HCT116 (cell line): ENCODE results near the gene NRCAM. TPM values are rescaled to one million over a fixed set of nuclear protein-coding genes. Genes with fewer than 3 reads are reported as not detected.

Experiments
- ATAC-seq: fragments of 200-7000 bp; cut with Tn5 transposase; 2 replicates; pipeline ENCODE4 v1.9.1; 2020; ENCODE audit warnings: mild to moderate bottlenecking, moderate library complexity
- BruUV-seq: library from RNA; stranded (reverse); fragments of 400-500 nt; replicated peaks from 2 replicates; lab custom pipeline; 2021; lab: Mats Ljungman, UMichigan
- CTCF ChIA-PET: fragments of 300-600 bp; sonication (Branson Sonifier 250); formaldehyde crosslinking; loops from one replicate; lab custom pipeline; 2021; ENCODE audit warnings: antibody characterized with exemption; lab: Charles Lee
- POLR2A ChIA-PET: fragments of 300-600, 350-600 bp; sonication (Branson Sonifier 250); formaldehyde crosslinking; loops from one replicate; lab custom pipeline; 2021; ENCODE audit warnings: antibody characterized with exemption; lab: Charles Lee
- RAD21 ChIA-PET, 2 experiments: fragments of 300-600 bp; sonication (Branson Sonifier 250); formaldehyde crosslinking; loops; one replicate each; lab custom pipeline; 2023; ENCODE audit warnings: low total read pairs in 2 of 2; ENCODE audit not compliant: uncharacterized antibody in 2 of 2, unreplicated experiment in 2 of 2, low non-redundant PET in 1 of 2; lab: Charles Lee
- DNase-seq: peaks from one replicate; pipeline ENCODE4 v3.0.0-alpha.2; 2010; ENCODE audit warnings: low read depth, low spot score
- H2AFZ ChIP-seq: fragments of 200-600 bp; shearing (Covaris generic), sonication (generic); 2 replicates; pipeline ENCODE4 v1.6.1; 2017; ENCODE audit warnings: low read depth, mixed run types, mixed read lengths, antibody characterized with exemption, low read length; ENCODE audit not compliant: poor library complexity, severe bottlenecking
- H3K27ac ChIP-seq: 2 replicates; pipeline ENCODE4 v1.5.1; 2012; ENCODE audit warnings: low read depth, low read length
- H3K27me3 ChIP-seq: fragments of 200-600 bp; sonication (generic); 2 replicates; pipeline ENCODE4 v1.6.1; 2016; ENCODE audit warnings: mixed run types, low read length, mixed read lengths; ENCODE audit not compliant: insufficient read depth
- H3K36me3 ChIP-seq, 2 experiments: fragments of 200-500 bp in 1 of 2; fragments of 200-600 bp in 1 of 2; sonication (Bioruptor generic) in 1 of 2; sonication (generic) in 1 of 2; 2 replicates each; pipeline versions ENCODE4 v1.5.1 to v1.6.1; 2014 to 2016; ENCODE audit warnings: low read length in 2 of 2, inconsistent platforms in 1 of 2, mixed read lengths in 1 of 2, mixed run types in 1 of 2; ENCODE audit not compliant: insufficient read depth in 2 of 2, control insufficient read depth in 1 of 2
- H3K4me1 ChIP-seq, 2 experiments: fragments of 200-600 bp in 1 of 2; sonication (generic) in 1 of 2; 2 replicates each; pipeline versions ENCODE4 v1.5.1 to v1.6.1; 2012 to 2017; ENCODE audit warnings: low read length in 2 of 2, inconsistent platforms in 1 of 2, mild to moderate bottlenecking in 1 of 2, mixed read lengths in 1 of 2, mixed run types in 1 of 2, moderate library complexity in 1 of 2; ENCODE audit not compliant: insufficient read depth in 2 of 2, control insufficient read depth in 1 of 2
- H3K4me2 ChIP-seq: fragments of 200-600 bp; sonication (generic); 2 replicates; pipeline ENCODE4 v1.6.1; 2017; ENCODE audit warnings: mixed run types, low read length, mixed read lengths
- H3K4me3 ChIP-seq, 2 experiments: fragments of 200-600 bp in 1 of 2; sonication (generic) in 1 of 2; replicated peaks in 1 of 2; 2 replicates each; pipeline ENCODE4 v1.5.1; 2011 to 2016; ENCODE audit warnings: low read length in 2 of 2, control low read depth in 1 of 2, low read depth in 1 of 2, mild to moderate bottlenecking in 1 of 2, mixed read lengths in 1 of 2, mixed run types in 1 of 2
- H3K79me2 ChIP-seq: fragments of 200-600 bp; sonication (generic); 2 replicates; pipeline ENCODE4 v1.6.1; 2017; ENCODE audit warnings: mild to moderate bottlenecking, mixed run types, low read length, moderate library complexity, mixed read lengths; ENCODE audit not compliant: insufficient read depth
- H3K9ac ChIP-seq: fragments of 200-600 bp; sonication (generic); 2 replicates; pipeline ENCODE4 v1.6.1; 2016; ENCODE audit warnings: low read length, mixed read lengths
- H3K9me2 ChIP-seq: fragments of 200-600 bp; sonication (generic), shearing (Covaris generic); 2 replicates; pipeline ENCODE4 v1.6.1; 2017; ENCODE audit warnings: mixed run types, mild to moderate bottlenecking, moderate library complexity; ENCODE audit not compliant: insufficient read depth
- H3K9me3 ChIP-seq, 2 experiments: fragments of 200-500 bp in 1 of 2; fragments of 200-600 bp in 1 of 2; sonication (Bioruptor generic) in 1 of 2; sonication (generic) in 1 of 2; 2 replicates each; pipeline ENCODE4 v1.6.1; 2014 to 2017; ENCODE audit warnings: low read length in 2 of 2, mixed read lengths in 2 of 2, inconsistent platforms in 1 of 2, low read depth in 1 of 2, mild to moderate bottlenecking in 1 of 2, mixed run types in 1 of 2, moderate library complexity in 1 of 2; ENCODE audit not compliant: control insufficient read depth in 1 of 2, insufficient read depth in 1 of 2
- H4K20me1 ChIP-seq: fragments of 200-600 bp; sonication (generic), shearing (Covaris generic); 2 replicates; pipeline ENCODE4 v1.6.1; 2017; ENCODE audit warnings: mixed run types, mild to moderate bottlenecking, moderate library complexity; ENCODE audit not compliant: insufficient read depth
- ATF3 ChIP-seq: IDR thresholded peaks from 2 replicates; pipeline ENCODE4 v1.6.1; 2012
- CBX3 ChIP-seq: IDR thresholded peaks from 2 replicates; pipeline ENCODE4 v1.6.1; 2012; ENCODE audit warnings: low read depth
- CEBPB ChIP-seq: IDR thresholded peaks from 2 replicates; pipeline ENCODE4 v1.6.1; 2012; ENCODE audit warnings: low read depth
- CTCF ChIP-seq, 3 experiments: fragments of 200-600 bp in 1 of 3; sonication (generic) in 1 of 3; IDR thresholded peaks in 2 of 3; conservative IDR thresholded peaks in 1 of 3; 2 replicates each; pipeline ENCODE4 v1.5.1; 2012 to 2017; ENCODE audit warnings: low read depth in 2 of 3, low read length in 2 of 3, antibody characterized with exemption in 1 of 3, borderline replicate concordance in 1 of 3, control low read depth in 1 of 3, mild to moderate bottlenecking in 1 of 3, mixed read lengths in 1 of 3, mixed run types in 1 of 3, moderate library complexity in 1 of 3; ENCODE audit not compliant: insufficient read depth in 1 of 3
- EGR1 ChIP-seq: IDR thresholded peaks from 2 replicates; pipeline ENCODE4 v1.6.1; 2012; ENCODE audit warnings: low read depth
- EZH2phosphoT487 ChIP-seq: fragments of 200-600 bp; IDR thresholded peaks from 2 replicates; pipeline ENCODE4 v1.6.1; 2018; ENCODE audit warnings: antibody characterized with exemption, borderline replicate concordance
- FOSL1 ChIP-seq: IDR thresholded peaks from 2 replicates; pipeline ENCODE4 v1.6.1; 2012; ENCODE audit warnings: low read depth
- POLR2A ChIP-seq: IDR thresholded peaks from 2 replicates; pipeline ENCODE4 v1.7.0; 2011; ENCODE audit warnings: borderline replicate concordance; ENCODE audit not compliant: insufficient read depth, insufficient read length; ENCODE audit errors: extremely low read depth
- RAD21 ChIP-seq: IDR thresholded peaks from 2 replicates; pipeline ENCODE4 v1.6.1; 2012; ENCODE audit warnings: low read depth, mild to moderate bottlenecking
- SIN3A ChIP-seq: IDR thresholded peaks from 2 replicates; pipeline ENCODE4 v1.6.1; 2012; ENCODE audit warnings: low read depth
- SP1 ChIP-seq: IDR thresholded peaks from 2 replicates; pipeline ENCODE4 v1.6.1; 2012; ENCODE audit warnings: low read depth
- SRF ChIP-seq: IDR thresholded peaks from 2 replicates; pipeline ENCODE4 v1.6.1; 2012; ENCODE audit warnings: low read depth
- TCF7L2 ChIP-seq: IDR thresholded peaks from 2 replicates; pipeline ENCODE4 v1.7.0; 2011; ENCODE audit warnings: borderline replicate concordance, inconsistent platforms; ENCODE audit not compliant: insufficient read depth, insufficient read length; ENCODE audit errors: extremely low read depth
- YY1 ChIP-seq: IDR thresholded peaks from 2 replicates; pipeline ENCODE4 v1.6.1; 2011; ENCODE audit warnings: low read length, low read depth, moderate library complexity, mild to moderate bottlenecking; ENCODE audit not compliant: insufficient replicate concordance; ENCODE audit errors: extremely low read depth
- ZFX ChIP-seq: fragments of 450-650 bp; IDR thresholded peaks from 2 replicates; pipeline ENCODE4 v1.6.1; 2017
- ZNF274 ChIP-seq: fragments of 200-500 bp; sonication (Bioruptor generic); IDR thresholded peaks from 2 replicates; pipeline ENCODE4 v1.6.1; 2014; ENCODE audit warnings: mild to moderate bottlenecking, low read depth, low read length, inconsistent platforms
- intact Hi-C: fragments of 100-400 bp; cut with micrococcal nuclease; formaldehyde crosslinking; loops from 2 replicates; pipeline ENCODE4 v1.10.0; 2022
- total RNA-seq: library from RNA; stranded (reverse); gene quantifications from one replicate; pipeline ENCODE4 v1.2.1, GENCODE V29; 2021; ENCODE audit not compliant: unreplicated experiment

The NRCAM gene
- total RNA-seq, 1 experiment from 2014 or later = 0.15 TPM

GRCh38 chr7:108307595-108307994 lies 148.6 kb downstream of the NRCAM start:
- H3K79me2 ChIP-seq = no peaks in the 10 kb centered on the region
- ChIA-PET RAD21 (no interaction called here), CTCF (no interaction called here), POLR2A (no interaction called here)
- no peaks in the 10 kb centered on the region for H3K9me2 ChIP-seq
- no peak overlapping the region for H3K4me3 ChIP-seq
- intact Hi-C loops = no loop called here
- no peaks in the 10 kb centered on the region for H4K20me1 ChIP-seq
- H3K4me1 ChIP-seq = no peaks in the 10 kb centered on the region
- H3K36me3 ChIP-seq = no peaks in the 10 kb centered on the region
- no TSS peak for BruUV-seq
- no peak overlapping the region for H3K27ac ChIP-seq
- ATAC-seq = no peak
- no peak for DNase-seq
- H2AFZ ChIP-seq = no peak overlapping the region
- H3K27me3 ChIP-seq = no peaks in the 10 kb centered on the region
- H3K9me3 ChIP-seq = no peaks in the 10 kb centered on the region
- TF ChIP-seq CTCF (IDR thresholded peaks at IDR 0.05 in 2 of 3, conservative IDR thresholded peaks at IDR 0.05 in 1 of 3; ENCODE audit: borderline replicate concordance in 1 of 3, insufficient read depth in 1 of 3, low read depth in 2 of 3, low read length in 2 of 3) (no peak), EZH2phosphoT487 (no peak), ZFX (no peak), TCF7L2 (no peak), CBX3 (no peak), EGR1 (no peak), SRF (no peak), CEBPB (no peak), ATF3 (no peak), SIN3A (no peak), ZNF274 (no peak), YY1 (no peak), POLR2A (no peak), RAD21 (no peak), SP1 (no peak), FOSL1 (no peak)
- H3K9ac ChIP-seq = no peak overlapping the region
- no peak overlapping the region for H3K4me2 ChIP-seq
